ENCODE data around the gene TBC1D14.

The TBC1D14 gene

GRCh38 chr4:6999172-7000086 lies 89.8 kb downstream of the TBC1D14 start:
- Histone ChIP-seq H3K9ac (ENCODE audit: low read length) (no peak overlapping the region), H3K36me3 (ENCODE audit: low read length) (no peaks in the 10 kb centered on the region), H3K27ac (ENCODE audit: low read depth, low read length) (no peak overlapping the region), H2AFZ (ENCODE audit: low read depth, low read length, severe bottlenecking) (no peak overlapping the region), H3K9me2 (replicated peaks; ENCODE audit: insufficient read depth, low read length) (no peaks in the 10 kb centered on the region), H3K79me2 (ENCODE audit: insufficient read depth, low read length) (no peaks in the 10 kb centered on the region), H3K27me3 (ENCODE audit: low read length) (no peaks in the 10 kb centered on the region), H3F3A (ENCODE audit: insufficient read depth) (no peaks in the 10 kb centered on the region), H3K9me3 (ENCODE audit: insufficient read depth, low read length) (no peaks in the 10 kb centered on the region), H3K4me3 (ENCODE audit: insufficient read depth, low read length, poor library complexity, severe bottlenecking) (no peak overlapping the region), H3K4me2 (ENCODE audit: low read depth, low read length, poor library complexity, severe bottlenecking) (no peak overlapping the region), H4K20me1 (ENCODE audit: low read depth, low read length) (no peaks in the 10 kb centered on the region)
- TF ChIP-seq, protein P1, sequence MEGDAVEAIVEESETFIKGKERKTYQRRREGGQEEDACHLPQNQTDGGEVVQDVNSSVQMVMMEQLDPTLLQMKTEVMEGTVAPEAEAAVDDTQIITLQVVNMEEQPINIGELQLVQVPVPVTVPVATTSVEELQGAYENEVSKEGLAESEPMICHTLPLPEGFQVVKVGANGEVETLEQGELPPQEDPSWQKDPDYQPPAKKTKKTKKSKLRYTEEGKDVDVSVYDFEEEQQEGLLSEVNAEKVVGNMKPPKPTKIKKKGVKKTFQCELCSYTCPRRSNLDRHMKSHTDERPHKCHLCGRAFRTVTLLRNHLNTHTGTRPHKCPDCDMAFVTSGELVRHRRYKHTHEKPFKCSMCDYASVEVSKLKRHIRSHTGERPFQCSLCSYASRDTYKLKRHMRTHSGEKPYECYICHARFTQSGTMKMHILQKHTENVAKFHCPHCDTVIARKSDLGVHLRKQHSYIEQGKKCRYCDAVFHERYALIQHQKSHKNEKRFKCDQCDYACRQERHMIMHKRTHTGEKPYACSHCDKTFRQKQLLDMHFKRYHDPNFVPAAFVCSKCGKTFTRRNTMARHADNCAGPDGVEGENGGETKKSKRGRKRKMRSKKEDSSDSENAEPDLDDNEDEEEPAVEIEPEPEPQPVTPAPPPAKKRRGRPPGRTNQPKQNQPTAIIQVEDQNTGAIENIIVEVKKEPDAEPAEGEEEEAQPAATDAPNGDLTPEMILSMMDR (IDR thresholded peaks at IDR 0.05; ENCODE audit: insufficient read depth, low read length, poor library complexity, severe bottlenecking): no peak
- TF ChIP-seq EZH2phosphoT487 (conservative IDR thresholded peaks at IDR 0.05; ENCODE audit: low read length): no peak

GRCh38 chr4:7000421-7001176 lies 91.0 kb downstream of the TBC1D14 start:
- Histone ChIP-seq H3K36me3 (ENCODE audit: low read length) (no peaks in the 10 kb centered on the region), H3K79me2 (ENCODE audit: insufficient read depth, low read length) (no peaks in the 10 kb centered on the region), H4K20me1 (ENCODE audit: low read depth, low read length) (no peaks in the 10 kb centered on the region), H3F3A (ENCODE audit: insufficient read depth) (no peaks in the 10 kb centered on the region), H3K9ac (ENCODE audit: low read length) (no peak overlapping the region), H3K4me2 (ENCODE audit: low read depth, low read length, poor library complexity, severe bottlenecking) (no peak overlapping the region), H2AFZ (ENCODE audit: low read depth, low read length, severe bottlenecking) (no peak overlapping the region), H3K4me3 (ENCODE audit: insufficient read depth, low read length, poor library complexity, severe bottlenecking) (no peak overlapping the region), H3K9me3 (ENCODE audit: insufficient read depth, low read length) (no peaks in the 10 kb centered on the region), H3K27me3 (ENCODE audit: low read length) (no peaks in the 10 kb centered on the region), H3K9me2 (replicated peaks; ENCODE audit: insufficient read depth, low read length) (no peaks in the 10 kb centered on the region), H3K27ac (ENCODE audit: low read depth, low read length) (no peak overlapping the region)
- TF ChIP-seq, protein P1 (IDR thresholded peaks at IDR 0.05; ENCODE audit: insufficient read depth, low read length, poor library complexity, severe bottlenecking): no peak
- TF ChIP-seq EZH2phosphoT487 (conservative IDR thresholded peaks at IDR 0.05; ENCODE audit: low read length): no peak

DNA sequence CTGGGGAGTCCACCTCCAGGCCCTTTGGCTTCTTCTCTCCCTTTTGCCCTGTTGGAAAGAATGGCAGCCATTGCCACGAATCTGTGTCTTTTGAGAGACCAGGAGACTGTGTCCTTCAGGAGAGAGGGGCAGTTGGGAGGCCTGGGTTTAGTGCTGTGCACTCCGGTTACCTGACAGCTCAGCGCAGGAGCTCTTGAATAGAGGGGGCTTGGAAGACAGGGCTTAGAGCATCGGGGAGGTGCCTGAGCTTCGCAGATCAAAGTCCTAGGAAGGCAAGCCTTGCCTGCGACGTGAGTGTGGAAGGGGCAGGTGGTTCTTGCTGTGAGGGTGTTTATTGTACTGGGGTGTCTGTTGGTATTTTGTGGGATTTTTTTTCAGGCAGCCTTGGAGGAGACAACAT lies 91.6 kb downstream of the TBC1D14 start:
- Histone ChIP-seq H4K20me1 (ENCODE audit: low read depth, low read length) (no peaks in the 10 kb centered on the region), H3K4me2 (ENCODE audit: low read depth, low read length, poor library complexity, severe bottlenecking) (no peak overlapping the region), H3K9ac (ENCODE audit: low read length) (no peak overlapping the region), H3K79me2 (ENCODE audit: insufficient read depth, low read length) (no peaks in the 10 kb centered on the region), H2AFZ (ENCODE audit: low read depth, low read length, severe bottlenecking) (no peak overlapping the region), H3F3A (ENCODE audit: insufficient read depth) (no peaks in the 10 kb centered on the region), H3K27me3 (ENCODE audit: low read length) (no peaks in the 10 kb centered on the region), H3K27ac (ENCODE audit: low read depth, low read length) (no peak overlapping the region), H3K4me3 (ENCODE audit: insufficient read depth, low read length, poor library complexity, severe bottlenecking) (no peak overlapping the region), H3K36me3 (ENCODE audit: low read length) (no peaks in the 10 kb centered on the region), H3K9me2 (replicated peaks; ENCODE audit: insufficient read depth, low read length) (no peaks in the 10 kb centered on the region), H3K9me3 (ENCODE audit: insufficient read depth, low read length) (no peaks in the 10 kb centered on the region)
- TF ChIP-seq, protein P1 (IDR thresholded peaks at IDR 0.05; ENCODE audit: insufficient read depth, low read length, poor library complexity, severe bottlenecking): no peak
- no peak for TF ChIP-seq EZH2phosphoT487 (conservative IDR thresholded peaks at IDR 0.05; ENCODE audit: low read length)

All from SU-DHL-6 (cell line).